H1 (cell line): ENCODE data around the gene G3BP1. TPM values are rescaled to one million over a fixed set of nuclear protein-coding genes. Genes with fewer than 3 reads are reported as not detected.

Experiments used
- CTCF ChIA-PET: fragments of 300-600 bp; sonication (Branson Sonifier 250); formaldehyde crosslinking; loops from one replicate; lab custom pipeline; 2021; ENCODE audit not compliant: partially characterized antibody; lab: Charles Lee
- POLR2A ChIA-PET: fragments of 300-600 bp; sonication (Branson Sonifier 250); formaldehyde crosslinking; loops from one replicate; lab custom pipeline; 2021; ENCODE audit warnings: inconsistent platforms; ENCODE audit not compliant: partially characterized antibody; lab: Charles Lee
- DNase-seq, 2 experiments: peaks; one replicate each; pipeline versions ENCODE4 v3.0.0 to v3.0.0-alpha.2; 2010 to 2022; ENCODE audit warnings: low spot score in 2 of 2, low read depth in 1 of 2, mixed read lengths in 1 of 2
- FAIRE-seq: peaks from 2 replicates; lab custom pipeline; 2011; peaks lifted over from hg19 to GRCh38; lab: Jason Lieb, UNC
- H2AFZ ChIP-seq: 2 replicates; pipeline ENCODE4 v1.8.1; 2012; ENCODE audit warnings: low read length, inconsistent platforms
- H2AK5ac ChIP-seq: 2 replicates; pipeline ENCODE4 v1.6.1; 2013; ENCODE audit warnings: low read depth, low read length
- H2BK120ac ChIP-seq: replicated peaks from 2 replicates; pipeline ENCODE3; 2013; ENCODE audit warnings: low read depth, low read length, inconsistent platforms
- H2BK12ac ChIP-seq: 2 replicates; pipeline ENCODE4 v1.6.1; 2013; ENCODE audit warnings: low read depth, low read length
- H2BK15ac ChIP-seq: 2 replicates; pipeline ENCODE4 v1.6.1; 2013; ENCODE audit warnings: low read length
- H2BK20ac ChIP-seq: 2 replicates; pipeline ENCODE4 v1.6.1; 2013; ENCODE audit warnings: low read length
- H2BK5ac ChIP-seq: 2 replicates; pipeline ENCODE4 v1.6.1; 2013; ENCODE audit warnings: low read depth, low read length
- H3K14ac ChIP-seq: 2 replicates; pipeline ENCODE4 v1.6.1; 2013; ENCODE audit warnings: inconsistent platforms; ENCODE audit not compliant: insufficient read length
- H3K18ac ChIP-seq: 2 replicates; pipeline ENCODE4 v1.6.1; 2013; ENCODE audit warnings: low read length; ENCODE audit errors: extremely low read depth
- H3K23ac ChIP-seq: 2 replicates; pipeline ENCODE4 v1.6.1; 2013; ENCODE audit warnings: inconsistent platforms; ENCODE audit not compliant: insufficient read length
- H3K23me2 ChIP-seq: 2 replicates; pipeline ENCODE4 v1.6.1; 2013; ENCODE audit warnings: low read depth, low read length
- H3K27ac ChIP-seq: 2 replicates; pipeline ENCODE4 v1.6.1; 2011; ENCODE audit warnings: low read depth, low read length, inconsistent platforms
- H3K27me3 ChIP-seq, 4 experiments: replicated peaks in 1 of 4; 1 replicate in 1 of 4; 2 replicates in 3 of 4; pipeline versions ENCODE4 v1.6.1 to v1.8.1; 2011 to 2013; ENCODE audit warnings: low read length in 3 of 4, mild to moderate bottlenecking in 3 of 4, inconsistent platforms in 2 of 4, mixed read lengths in 2 of 4, moderate library complexity in 1 of 4; ENCODE audit not compliant: control insufficient read depth in 3 of 4, insufficient read depth in 3 of 4; ENCODE audit errors: extremely low read depth in 1 of 4
- H3K36me3 ChIP-seq, 4 experiments: 2 replicates each; pipeline versions ENCODE4 v1.6.1 to v1.8.1; 2011 to 2013; ENCODE audit warnings: mild to moderate bottlenecking in 4 of 4, low read length in 3 of 4, moderate library complexity in 2 of 4, control low read depth in 1 of 4, inconsistent platforms in 1 of 4; ENCODE audit not compliant: insufficient read depth in 4 of 4, control insufficient read depth in 2 of 4
- H3K4ac ChIP-seq: replicated peaks from 2 replicates; pipeline ENCODE3; 2013; ENCODE audit warnings: low read length, low read depth, mixed read lengths, inconsistent platforms; ENCODE audit not compliant: insufficient read length
- H3K4me1 ChIP-seq, 4 experiments: replicated peaks in 1 of 4; 1 replicate in 1 of 4; 2 replicates in 3 of 4; pipeline versions ENCODE4 v1.6.1 to v1.8.1; 2011 to 2013; ENCODE audit warnings: low read length in 3 of 4, inconsistent platforms in 2 of 4, mixed read lengths in 1 of 4; ENCODE audit not compliant: insufficient read depth in 4 of 4, control insufficient read depth in 3 of 4
- H3K4me2 ChIP-seq, 2 experiments: 2 replicates each; pipeline versions ENCODE4 v1.6.1 to v1.8.1; 2011 to 2013; ENCODE audit warnings: low read depth in 2 of 2, low read length in 2 of 2, control low read depth in 1 of 2, inconsistent platforms in 1 of 2, mild to moderate bottlenecking in 1 of 2; ENCODE audit not compliant: insufficient read depth in 1 of 2
- H3K4me3 ChIP-seq, 4 experiments: fragments of 200-600, 300-600 bp in 1 of 4; sonication (generic), shearing (Covaris generic), sonication (Bioruptor Twin) in 1 of 4; 2 replicates each; pipeline versions ENCODE4 v1.5.1 to v1.8.1; 2011 to 2016; ENCODE audit warnings: low read length in 4 of 4, low read depth in 3 of 4, control low read depth in 2 of 4, inconsistent platforms in 2 of 4, mild to moderate bottlenecking in 2 of 4, mixed read lengths in 1 of 4, moderate library complexity in 1 of 4; ENCODE audit not compliant: insufficient read depth in 2 of 4; ENCODE audit errors: extremely low read depth in 1 of 4
- H3K56ac ChIP-seq: replicated peaks from 2 replicates; pipeline ENCODE3; 2013; ENCODE audit warnings: low read depth, mild to moderate bottlenecking, mixed read lengths, low read length, inconsistent platforms; ENCODE audit not compliant: insufficient read length
- H3K79me1 ChIP-seq: 2 replicates; pipeline ENCODE4 v1.6.1; 2013; ENCODE audit warnings: low read depth, low read length, control low read depth
- H3K79me2 ChIP-seq, 2 experiments: 2 replicates each; pipeline versions ENCODE4 v1.6.1 to v1.8.1; 2012 to 2013; ENCODE audit warnings: low read length in 2 of 2, mild to moderate bottlenecking in 2 of 2, inconsistent platforms in 1 of 2; ENCODE audit not compliant: insufficient read depth in 2 of 2, control insufficient read depth in 1 of 2
- H3K9ac ChIP-seq, 4 experiments: replicated peaks in 1 of 4; 1 replicate in 1 of 4; 2 replicates in 3 of 4; pipeline versions ENCODE4 v1.6.1 to v1.8.1; 2011 to 2013; ENCODE audit warnings: low read depth in 3 of 4, low read length in 3 of 4, control low read depth in 2 of 4, mild to moderate bottlenecking in 2 of 4, moderate library complexity in 2 of 4, inconsistent platforms in 1 of 4; ENCODE audit errors: extremely low read depth in 1 of 4
- H3K9me3 ChIP-seq, 2 experiments: 2 replicates each; pipeline versions ENCODE4 v1.6.1 to v1.8.1; 2012 to 2013; ENCODE audit warnings: mild to moderate bottlenecking in 2 of 2, moderate library complexity in 2 of 2, control low read depth in 1 of 2, inconsistent platforms in 1 of 2, low read depth in 1 of 2, low read length in 1 of 2, mixed read lengths in 1 of 2; ENCODE audit not compliant: insufficient read depth in 2 of 2
- H4K20me1 ChIP-seq, 2 experiments: replicated peaks in 1 of 2; 2 replicates each; pipeline versions ENCODE3 to v1.8.1; 2011 to 2013; ENCODE audit warnings: inconsistent platforms in 2 of 2, low read length in 2 of 2, mild to moderate bottlenecking in 1 of 2; ENCODE audit not compliant: insufficient read depth in 2 of 2, control insufficient read depth in 1 of 2
- H4K5ac ChIP-seq: 2 replicates; pipeline ENCODE4 v1.6.1; 2013; ENCODE audit warnings: low read length, low read depth, mixed read lengths, inconsistent platforms; ENCODE audit not compliant: insufficient read length
- H4K8ac ChIP-seq: 2 replicates; pipeline ENCODE4 v1.8.0; 2013; ENCODE audit warnings: mild to moderate bottlenecking, moderate library complexity, low read length, inconsistent platforms; ENCODE audit not compliant: insufficient read depth; ENCODE audit errors: extremely low read depth
- H4K91ac ChIP-seq: replicated peaks from 2 replicates; pipeline ENCODE3; 2013; ENCODE audit warnings: low read length, mixed read lengths, inconsistent platforms; ENCODE audit not compliant: insufficient read length
- BRCA1 ChIP-seq: IDR thresholded peaks from 2 replicates; pipeline ENCODE4 v1.6.1; 2012; ENCODE audit warnings: low read depth, low read length, improper control_type of control experiment
- CHD2 ChIP-seq: IDR thresholded peaks from 2 replicates; pipeline ENCODE4 v1.6.1; 2012; ENCODE audit warnings: low read length, improper control_type of control experiment
- GTF2F1 ChIP-seq: IDR thresholded peaks from 2 replicates; pipeline ENCODE4 v1.6.1; 2012; ENCODE audit warnings: low read depth, low read length, improper control_type of control experiment, borderline replicate concordance
- HDAC2 ChIP-seq, 2 experiments: fragments of 300-600 bp in 1 of 2; sonication (generic) in 1 of 2; IDR thresholded peaks; 2 replicates each; pipeline ENCODE4 v1.6.1; 2011 to 2012; ENCODE audit warnings: low read depth in 2 of 2, low read length in 2 of 2, mild to moderate bottlenecking in 2 of 2, moderate library complexity in 2 of 2, borderline replicate concordance in 1 of 2, inconsistent platforms in 1 of 2
- JUN ChIP-seq: IDR thresholded peaks from 2 replicates; pipeline ENCODE4 v1.6.1; 2011; ENCODE audit warnings: low read depth, mild to moderate bottlenecking, improper control_type of control experiment, low read length
- JUND ChIP-seq: IDR thresholded peaks from 2 replicates; pipeline ENCODE4 v1.6.1; 2011; ENCODE audit warnings: mild to moderate bottlenecking, improper control_type of control experiment, low read length
- KDM1A ChIP-seq: fragments of 200-600, 300-600 bp; sonication (generic); IDR thresholded peaks from 2 replicates; pipeline ENCODE4 v1.7.1; 2016; ENCODE audit warnings: mild to moderate bottlenecking, low read length, borderline replicate concordance
- NANOG ChIP-seq: IDR thresholded peaks from 2 replicates; pipeline ENCODE4 v1.6.1; 2011; ENCODE audit warnings: low read length, low read depth, mild to moderate bottlenecking, inconsistent platforms; ENCODE audit not compliant: insufficient read depth, poor library complexity, severe bottlenecking
- RBBP5 ChIP-seq: IDR thresholded peaks from 2 replicates; pipeline ENCODE4 v1.7.1; 2012; ENCODE audit warnings: low read depth, mild to moderate bottlenecking, inconsistent platforms, low read length, moderate library complexity, borderline replicate concordance
- SAP30 ChIP-seq: fragments of 300-600 bp; sonication (generic); IDR thresholded peaks from 2 replicates; pipeline ENCODE4 v1.7.1; 2012; ENCODE audit warnings: low read length, moderate library complexity, mild to moderate bottlenecking, inconsistent platforms; ENCODE audit not compliant: insufficient read depth, insufficient replicate concordance
- WGBS, 2 experiments: shearing (Covaris generic) in 1 of 2; methylation state at CpG; one replicate each; pipeline versions ENCODE4 v1.1.6 to v1.1.7; 2013 to 2015; ENCODE audit warnings: low lambda C conversion rate in 2 of 2, mixed read lengths in 2 of 2, inconsistent platforms in 1 of 2, low coverage in 1 of 2, missing lambda C conversion rate in 1 of 2; ENCODE audit not compliant: insufficient replicate concordance in 2 of 2, insufficient coverage in 1 of 2, insufficient read length in 1 of 2; ENCODE audit errors: extremely low coverage in 1 of 2, missing lambda C conversion rate in 1 of 2; 5-methylcytosine and 5-hydroxymethylcytosine counted together
- polyA plus RNA-seq, 7 experiments: library from polyadenylated mRNA; depleted of rRNA in 3 of 7; stranded (reverse) in 5 of 7; unstranded in 2 of 7; fragments of >200 nt in 5 of 7; fragments of 200-250 nt in 2 of 7; gene quantifications; 1 replicate in 5 of 7; 2 replicates in 1 of 7; 4 replicates in 1 of 7; pipeline versions ENCODE4 v1.2.1 to v1.2.3, GENCODE V29; 2011 to 2013; ENCODE audit warnings: missing spikeins in 2 of 7, mixed read lengths in 2 of 7
- total RNA-seq: library from RNA; stranded (reverse); fragmentation: NEBNext Ultra II Directional; extraction: Animal tissue kit (Norgen Biotek cat#: 25700); gene quantifications from 2 replicates; pipeline ENCODE4 v1.2.1, GENCODE V29; 2021

G3BP1 gene
- total and polyA plus RNA-seq, 2 of the 8 experiments (the other 6 are each of a cell fraction or from before 2014, with no cell fraction given) = 71.2 to 516 TPM

DNA sequence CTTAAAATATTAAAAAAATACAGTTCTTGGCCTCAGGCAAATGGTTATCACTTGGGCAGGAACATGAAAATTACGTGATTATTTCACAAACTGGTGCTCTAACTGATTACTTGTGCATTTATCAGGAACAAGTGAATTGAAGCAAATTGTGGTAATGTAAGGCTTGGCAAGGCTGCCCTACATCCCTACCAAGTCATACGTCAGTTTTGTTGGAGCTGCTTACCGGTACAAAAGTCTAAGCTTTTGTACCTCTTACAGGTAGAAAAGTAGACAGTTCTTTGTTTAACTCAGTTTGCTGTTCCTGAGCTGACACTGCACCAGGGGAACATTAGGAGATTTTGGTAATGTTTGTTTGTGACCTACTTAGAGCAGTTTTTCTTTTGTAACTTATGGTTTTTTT is 2.2 kb downstream of the G3BP1 start:
- POLR2A ChIA-PET = interaction anchor here (1.4 to 6.7 kb wide), 5 partner anchors 13 to 42 kb away, joined by 5 to 182 read pairs (median 50); partner anchors contain the start of gene ATOX1

More for the DNA sequence above, 2.2 kb downstream of the G3BP1 start:
- Histone ChIP-seq H4K91ac (no peak overlapping the region), H3K4me1 (peaks cover 1 to 15% (median 5%) of the 10 kb centered on the region in 4 experiments; a peak in 5 of 7 replicates), H3K9ac (peak overlapping the region in 1 of 4 experiments; percentile 13; a peak in 2 of 7 replicates), H3K4ac (no peak overlapping the region), H3K9me3 (no peaks in the 10 kb centered on the region), H2BK12ac (no peak overlapping the region), H3K79me1 (no peaks in the 10 kb centered on the region), H3K4me3 (peak overlapping the region; percentile 79 to 99 (median 98); a peak in 7 of 8 replicates), H3K27me3 (no peaks in the 10 kb centered on the region), H4K5ac (no peak overlapping the region), H2BK20ac (no peak overlapping the region), H3K56ac (no peak overlapping the region), H3K27ac (no peak overlapping the region), H3K23ac (no peak overlapping the region), H3K23me2 (peaks cover 5% of the 10 kb centered on the region), H3K14ac (no peak overlapping the region), H2BK120ac (no peak overlapping the region), H2BK15ac (no peak overlapping the region), H2AK5ac (no peak overlapping the region), H3K4me2 (peak overlapping the region; percentile 86 to 90), H2AFZ (no peak overlapping the region), H4K20me1 (peaks cover 38 to 49% of the 10 kb centered on the region in 2 experiments)
- no peak for DNase-seq
- WGBS, 2 experiments = 46% methylated on average over 3 of the region's 3 CpGs; no CpG with 5 or more reads in 1 of the 2 experiments
- FAIRE-seq = no peak
- TF ChIP-seq CHD2 (no peak), HDAC2 (IDR thresholded peaks at IDR 0.05; ENCODE audit: borderline replicate concordance in 1 of 2, low read depth in 2 of 2, low read length in 2 of 2) (no peak), KDM1A (no peak), JUND (no peak), BRCA1 (no peak), SAP30 (no peak), NANOG (no peak), RBBP5 (no peak), GTF2F1 (no peak), JUN (no peak)
- TF ChIP-seq, all 59 proteins: peak for 0
- H3K18ac ChIP-seq = no peak overlapping the region
- CTCF ChIA-PET = interaction anchor here (1.3 kb wide), 1 partner anchor 11 kb away, joined by 3 read pairs; no protein-coding TSS in a partner anchor
- H4K8ac ChIP-seq = no peak overlapping the region
- peaks cover 0 to 20% (median 5%) of the 10 kb centered on the region in 4 experiments; a peak in 4 of 8 replicates for H3K36me3 ChIP-seq
- H3K79me2 ChIP-seq = peaks cover 59 to 72% of the 10 kb centered on the region in 2 experiments
- H2BK5ac ChIP-seq = no peak overlapping the region
